ENCODE data around the gene UCN. TPM values are rescaled to one million over a fixed set of nuclear protein-coding genes. Genes with fewer than 3 reads are reported as not detected.
"Not testable (repeated sequence)": the region's sequence is repeated elsewhere in the genome, so short reads cannot be mapped to it uniquely, and the experiment has no call there.

UCN gene
- total RNA-seq, 4 donors from 2014 or later: 0.82 to 10.8 (median 2.2) TPM; not detected in 1

DNA sequence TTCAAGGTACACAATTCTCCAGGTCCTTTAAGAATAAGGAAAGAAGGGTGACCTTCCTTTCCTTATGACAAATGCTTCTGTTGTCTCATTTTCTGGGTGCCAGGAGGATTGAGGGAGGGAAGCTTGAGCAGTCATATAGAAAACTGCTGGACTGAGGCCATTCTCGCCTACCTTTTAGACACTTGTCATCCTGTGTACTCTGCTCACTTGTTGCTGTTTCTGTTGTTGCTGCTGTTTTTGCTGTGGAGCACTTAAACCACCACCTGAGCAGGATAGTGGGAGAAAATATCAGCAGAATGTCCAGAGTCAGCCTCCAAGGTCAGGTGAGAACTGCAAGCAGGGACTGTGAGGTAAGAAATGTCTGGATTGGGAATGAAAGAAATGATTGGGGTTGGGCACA lies 30.2 kb downstream of the UCN start:
- H3K36me3 ChIP-seq: no peaks in the 10 kb centered on the region
- no peak overlapping the region for H3K4me3 ChIP-seq
- TF ChIP-seq POLR2A (IDR thresholded peaks at IDR 0.05): no peak
- TF ChIP-seq, protein P1, sequence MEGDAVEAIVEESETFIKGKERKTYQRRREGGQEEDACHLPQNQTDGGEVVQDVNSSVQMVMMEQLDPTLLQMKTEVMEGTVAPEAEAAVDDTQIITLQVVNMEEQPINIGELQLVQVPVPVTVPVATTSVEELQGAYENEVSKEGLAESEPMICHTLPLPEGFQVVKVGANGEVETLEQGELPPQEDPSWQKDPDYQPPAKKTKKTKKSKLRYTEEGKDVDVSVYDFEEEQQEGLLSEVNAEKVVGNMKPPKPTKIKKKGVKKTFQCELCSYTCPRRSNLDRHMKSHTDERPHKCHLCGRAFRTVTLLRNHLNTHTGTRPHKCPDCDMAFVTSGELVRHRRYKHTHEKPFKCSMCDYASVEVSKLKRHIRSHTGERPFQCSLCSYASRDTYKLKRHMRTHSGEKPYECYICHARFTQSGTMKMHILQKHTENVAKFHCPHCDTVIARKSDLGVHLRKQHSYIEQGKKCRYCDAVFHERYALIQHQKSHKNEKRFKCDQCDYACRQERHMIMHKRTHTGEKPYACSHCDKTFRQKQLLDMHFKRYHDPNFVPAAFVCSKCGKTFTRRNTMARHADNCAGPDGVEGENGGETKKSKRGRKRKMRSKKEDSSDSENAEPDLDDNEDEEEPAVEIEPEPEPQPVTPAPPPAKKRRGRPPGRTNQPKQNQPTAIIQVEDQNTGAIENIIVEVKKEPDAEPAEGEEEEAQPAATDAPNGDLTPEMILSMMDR (IDR thresholded peaks at IDR 0.05): no peak
- TF ChIP-seq POLR2AphosphoS5 (IDR thresholded peaks at IDR 0.05): no peak
- no peak for TF ChIP-seq EP300 (IDR thresholded peaks at IDR 0.05; ENCODE audit: low read depth)
- no peak for DNase-seq
- no peaks in the 10 kb centered on the region for H3K4me1 ChIP-seq
- intact Hi-C loops (cut with DNase I; ENCODE audit: low total_unique reads) (no loop called here), in situ Hi-C loops (cut with MboI; ENCODE audit: low pct_ligation_motif_present in 1 of 4, low pct_unique_long_range_greater_than_20kb in 1 of 4, low sequenced_read_pairs in 3 of 4) (loop anchor here (10.0 to 25.0 kb wide), 2 partner anchors 313 to 316 kb away; partner anchors contain the start of gene MAPRE3 (in 3 of the 4))
- WGBS, 2 donors (ENCODE audit: low coverage in 1 of 2): 57 to 67% methylated on average over 1 of the region's 1 CpG
- peaks cover 42% of the 10 kb centered on the region for H3K27me3 ChIP-seq
- H3K27ac ChIP-seq: no peak overlapping the region
- H3K9me3 ChIP-seq: no peaks in the 10 kb centered on the region

DNA sequence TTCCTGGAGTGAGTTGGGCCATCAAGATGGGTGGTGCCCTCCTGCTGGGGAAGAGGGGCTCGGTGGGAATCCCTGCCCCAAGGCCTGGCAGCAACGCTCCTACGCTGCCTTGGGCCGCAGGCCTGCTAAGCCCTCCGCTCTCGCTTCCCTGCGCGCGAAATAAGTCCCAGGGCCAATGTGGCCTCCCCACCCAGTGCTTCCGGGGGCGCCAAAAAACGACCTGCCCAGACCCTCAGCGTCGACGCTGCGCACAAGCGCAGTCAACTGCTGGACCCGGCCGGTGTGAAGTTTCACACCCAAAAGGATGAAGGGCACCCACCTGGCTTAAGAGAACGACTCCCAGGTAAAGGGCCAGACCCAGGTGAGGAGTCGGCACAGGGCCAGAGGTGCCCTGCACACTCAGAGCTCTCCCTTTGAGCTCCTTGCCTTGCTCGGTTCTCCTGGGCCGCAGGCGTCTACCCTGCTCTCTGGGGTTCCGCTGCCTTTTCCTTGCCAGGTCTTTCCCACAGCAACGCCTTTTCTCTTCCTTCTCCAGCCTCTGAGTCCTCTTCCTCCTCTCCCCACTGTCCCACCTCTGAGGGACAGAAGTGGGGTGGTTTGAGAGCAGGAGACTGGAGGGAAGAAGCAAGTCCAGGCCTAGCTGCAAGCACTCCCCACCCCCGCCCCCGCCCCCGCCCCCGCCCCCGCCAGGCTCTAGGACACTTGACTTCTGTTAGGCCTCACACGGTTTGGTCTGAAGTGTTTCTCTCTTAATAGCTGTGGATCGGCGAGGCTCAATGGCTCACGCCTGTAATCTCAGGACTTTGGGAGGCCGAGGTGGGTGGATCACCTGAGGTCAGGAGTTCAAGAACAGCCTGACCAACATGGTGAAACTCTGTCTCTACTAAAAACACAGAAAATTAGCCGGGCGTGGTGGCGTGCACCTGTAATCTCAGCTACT lies 32.8 kb downstream of the UCN start, which contains the start of gene DNAJC5G:
Gene DNAJC5G (plus strand): TSS at position 223 of the 940 bp plus-strand sequence. CDS start 1,296 bp downstream, outside the sequence.
- H3K36me3 ChIP-seq: no peaks in the 10 kb centered on the region
- intact Hi-C loops (cut with DNase I; ENCODE audit: low total_unique reads) (no loop called here), in situ Hi-C loops (cut with MboI; ENCODE audit: low pct_ligation_motif_present in 1 of 4, low pct_unique_long_range_greater_than_20kb in 1 of 4, low sequenced_read_pairs in 3 of 4) (loop anchor here (10.0 to 25.0 kb wide), 2 partner anchors 311 to 313 kb away; partner anchors contain the start of gene MAPRE3 (in 3 of the 4))
- WGBS, 2 donors (ENCODE audit: low coverage in 1 of 2): 82% methylated on average over 39 of the region's 39 CpGs; no CpG with 5 or more reads in 1 of the 2 donors
- H3K4me3 ChIP-seq: no peak within 1 kb of the TSS
- H3K4me1 ChIP-seq: no peaks in the 10 kb centered on the region
- no peak for TF ChIP-seq POLR2A (IDR thresholded peaks at IDR 0.05)
- no peak for TF ChIP-seq EP300 (IDR thresholded peaks at IDR 0.05; ENCODE audit: low read depth)
- H3K9me3 ChIP-seq: no peaks in the 10 kb centered on the region
- DNase-seq: no peak
- H3K27me3 ChIP-seq: peaks cover 42% of the 10 kb centered on the region
- no peak within 1 kb of the TSS for H3K27ac ChIP-seq

DNA sequence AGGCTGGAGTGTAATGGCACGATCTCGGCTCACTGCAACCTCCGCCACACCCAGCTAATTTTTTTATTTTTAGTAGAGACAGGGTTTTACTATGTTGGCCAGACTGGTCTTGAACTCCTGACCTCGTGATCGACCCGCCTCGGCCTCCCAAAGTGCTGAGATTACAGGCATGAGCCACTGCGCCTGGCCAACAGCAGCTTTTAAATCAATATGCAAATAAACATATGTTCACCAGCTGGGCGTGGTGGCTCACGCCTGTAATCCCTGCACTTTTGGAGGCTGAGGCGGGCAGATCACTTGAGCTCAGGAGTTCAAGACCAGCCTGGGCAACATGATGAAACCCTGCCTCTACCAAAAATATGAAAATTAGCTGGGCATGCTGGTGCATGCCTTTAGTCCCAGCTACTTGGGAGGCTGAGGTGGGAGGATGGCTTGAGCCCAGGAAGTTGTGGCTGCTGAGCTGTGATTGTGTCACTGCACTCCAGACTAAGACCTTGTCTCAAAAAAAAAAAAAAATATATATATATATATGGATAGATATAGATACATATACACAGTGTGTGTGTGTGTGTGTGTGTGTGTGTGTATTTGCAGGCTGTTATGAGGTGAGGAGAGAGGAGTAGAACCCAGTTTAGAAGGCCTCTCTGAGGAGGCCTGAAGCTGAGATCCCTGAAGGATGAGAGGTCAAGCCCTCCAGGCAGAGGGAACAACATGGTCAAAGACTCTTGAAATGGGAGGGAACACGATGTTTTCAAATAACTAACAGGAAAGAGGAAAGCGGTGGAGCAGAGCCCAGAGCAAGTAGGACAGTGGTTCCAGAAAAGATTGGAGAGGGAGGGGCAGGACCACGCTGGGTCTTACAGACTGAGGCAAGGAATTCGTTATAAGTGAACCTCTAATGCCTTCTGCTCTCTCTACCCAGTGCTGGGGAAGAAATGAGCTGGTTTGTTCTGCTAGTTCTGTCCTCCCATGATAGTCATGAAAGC lies 35.4 kb downstream of the UCN start:
- in situ Hi-C loops (cut with MboI; ENCODE audit: low pct_ligation_motif_present in 1 of 4, low pct_unique_long_range_greater_than_20kb in 1 of 4, low sequenced_read_pairs in 3 of 4): loop anchor here in 1 of 4 donors (10.0 kb wide), 1 partner anchor 308 kb away; no protein-coding TSS in a partner anchor
- H3K27me3 ChIP-seq: peaks cover 62% of the 10 kb centered on the region
- not testable (repeated sequence) for DNase-seq

DNA sequence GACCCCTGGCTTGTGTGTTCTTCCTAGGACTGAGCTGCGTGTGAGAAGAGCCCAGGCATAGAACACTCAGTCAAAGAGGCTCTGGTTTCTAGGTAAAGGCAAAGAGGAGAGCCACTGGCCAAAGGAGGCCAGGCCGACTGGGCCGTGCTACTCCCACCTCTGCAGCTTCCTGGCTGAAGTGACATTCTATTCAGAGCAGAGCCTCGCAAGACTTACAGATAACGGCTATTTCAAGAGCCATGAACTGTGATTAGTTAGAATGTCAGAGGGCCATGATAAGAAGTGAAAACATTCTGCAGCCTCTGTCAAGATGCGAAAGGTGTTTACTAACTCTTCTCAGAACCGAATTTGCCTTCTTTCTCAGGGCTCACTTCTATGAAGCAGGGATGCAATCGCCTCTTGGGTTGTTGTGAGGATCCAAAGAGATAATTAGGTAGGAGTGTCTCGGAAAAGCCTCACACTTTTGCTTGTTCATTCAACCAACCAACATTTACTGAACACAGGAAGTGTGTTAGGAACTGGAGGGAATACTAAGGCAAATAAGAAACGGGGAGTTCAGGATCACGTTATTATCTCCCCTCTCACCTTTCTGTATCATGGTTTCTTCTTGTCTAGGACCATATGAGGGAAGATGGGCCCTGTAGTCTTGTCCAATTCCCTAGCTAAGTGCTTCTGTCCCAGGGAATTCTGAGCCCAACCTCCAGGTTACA lies 36.5 kb downstream of the UCN start:
- intact Hi-C loops (cut with DNase I; ENCODE audit: low total_unique reads): no loop called here
- in situ Hi-C loops (cut with MboI; ENCODE audit: low pct_ligation_motif_present in 1 of 4, low pct_unique_long_range_greater_than_20kb in 1 of 4, low sequenced_read_pairs in 3 of 4): loop anchor here in 1 of 4 donors (10.0 kb wide), 1 partner anchor 307 kb away; no protein-coding TSS in a partner anchor

More for the DNA sequence above, 35.4 kb downstream of the UCN start:
- H3K4me3 ChIP-seq; H3K36me3 ChIP-seq; H3K4me1 ChIP-seq; intact Hi-C loops (cut with DNase I; ENCODE audit: low total_unique reads); H3K9me3 ChIP-seq; H3K27ac ChIP-seq: not testable (repeated sequence)
- 66 to 80% methylated on average over 1 to 15 of the region's 15 CpGs for WGBS, 2 donors (ENCODE audit: low coverage in 1 of 2)

More for the DNA sequence above, 36.5 kb downstream of the UCN start:
- peaks cover 71% of the 10 kb centered on the region for H3K27me3 ChIP-seq
- DNase-seq: no peak
- 72 to 76% methylated on average over 7 to 11 of the region's 11 CpGs for WGBS, 2 donors (ENCODE audit: low coverage in 1 of 2)
- no peak overlapping the region for H3K27ac ChIP-seq
- no peaks in the 10 kb centered on the region for H3K9me3 ChIP-seq
- H3K4me1 ChIP-seq: no peaks in the 10 kb centered on the region
- no peaks in the 10 kb centered on the region for H3K36me3 ChIP-seq
- TF ChIP-seq EP300 (IDR thresholded peaks at IDR 0.05; ENCODE audit: low read depth) (no peak), POLR2AphosphoS5 (IDR thresholded peaks at IDR 0.05) (no peak), POLR2A (IDR thresholded peaks at IDR 0.05) (no peak)
- TF ChIP-seq, protein P1 (IDR thresholded peaks at IDR 0.05): no peak
- H3K4me3 ChIP-seq: no peak overlapping the region
